MM.1S (cell line): ENCODE data around the gene MEST.

Experiments
- DNase-seq: peaks from one replicate; pipeline ENCODE4 v3.0.0-alpha.2; 2015
- H2AFZ ChIP-seq: fragments of 300-600 bp; sonication (generic); 2 replicates; pipeline ENCODE4 v1.6.0; 2016; ENCODE audit warnings: antibody characterized with exemption, low read length
- H3F3A ChIP-seq: fragments of 300-600 bp; sonication (generic); 2 replicates; pipeline ENCODE4 v1.6.1; 2016; ENCODE audit warnings: mild to moderate bottlenecking, antibody characterized with exemption, low read length, moderate library complexity, mixed read lengths; ENCODE audit not compliant: insufficient read depth
- H3K27ac ChIP-seq: fragments of 300-600 bp; sonication (generic); 2 replicates; pipeline ENCODE4 v1.5.1; 2016; ENCODE audit warnings: mild to moderate bottlenecking, low read length
- H3K27me3 ChIP-seq: fragments of 300-600 bp; sonication (generic); replicated peaks from 2 replicates; pipeline ENCODE4 v1.6.0; 2016; ENCODE audit warnings: low read length; ENCODE audit not compliant: insufficient read depth
- H3K36me3 ChIP-seq: fragments of 300-600 bp; sonication (generic); replicated peaks from 2 replicates; pipeline ENCODE4 v1.6.1; 2016; ENCODE audit warnings: mild to moderate bottlenecking, low read length, mixed read lengths; ENCODE audit not compliant: insufficient read depth
- H3K4me1 ChIP-seq: fragments of 300-600 bp; sonication (generic); 2 replicates; pipeline ENCODE4 v1.6.1; 2016; ENCODE audit warnings: low read length, mixed read lengths
- H3K4me2 ChIP-seq: fragments of 300-600 bp; sonication (generic); 2 replicates; pipeline ENCODE4 v1.6.0; 2016; ENCODE audit warnings: low read depth, low read length
- H3K4me3 ChIP-seq: fragments of 300-600 bp; sonication (generic); 2 replicates; pipeline ENCODE4 v1.5.1; 2016; ENCODE audit warnings: low read length, mixed read lengths
- H3K79me2 ChIP-seq: fragments of 300-600 bp; sonication (generic); 2 replicates; pipeline ENCODE4 v1.6.1; 2016; ENCODE audit warnings: mixed run types, low read length, mixed read lengths
- H3K9ac ChIP-seq: fragments of 300-600 bp; sonication (generic); 2 replicates; pipeline ENCODE4 v1.6.1; 2016; ENCODE audit warnings: low read length, mixed read lengths
- H3K9me2 ChIP-seq: fragments of 300-600 bp; sonication (generic); replicated peaks from 2 replicates; pipeline ENCODE4 v1.6.1; 2016; ENCODE audit warnings: mild to moderate bottlenecking, low read length, mixed read lengths; ENCODE audit not compliant: insufficient read depth
- H3K9me3 ChIP-seq: fragments of 300-600 bp; sonication (generic); replicated peaks from 2 replicates; pipeline ENCODE4 v1.6.1; 2016; ENCODE audit warnings: mild to moderate bottlenecking, low read length, mixed read lengths; ENCODE audit not compliant: insufficient read depth
- H4K20me1 ChIP-seq: fragments of 300-600 bp; sonication (generic); 2 replicates; pipeline ENCODE4 v1.6.1; 2016; ENCODE audit warnings: mild to moderate bottlenecking, low read length, moderate library complexity, mixed read lengths; ENCODE audit not compliant: insufficient read depth
- EZH2 ChIP-seq: fragments of 300-600 bp; sonication (generic); optimal IDR thresholded peaks from 2 replicates; pipeline ENCODE3; 2017; ENCODE audit warnings: low read depth, mild to moderate bottlenecking, antibody characterized with exemption, low read length, mixed read lengths
- EZH2phosphoT487 ChIP-seq: fragments of 300-600 bp; sonication (generic); IDR thresholded peaks from 2 replicates; pipeline ENCODE4 v1.6.1; 2018; ENCODE audit warnings: antibody characterized with exemption, low read length
- TF ChIP-seq, protein P1 (sequence below): fragments of 300-600 bp; sonication (generic); IDR thresholded peaks from 2 replicates; pipeline ENCODE4 v1.5.1; 2016; ENCODE audit warnings: antibody characterized with exemption, low read length, mixed read lengths

The MEST gene

GRCh38 chr7:130544356-130544755 lies 52.5 kb downstream of the MEST start:
- H3K4me2 ChIP-seq: no peak overlapping the region
- no peak overlapping the region for H3K27ac ChIP-seq
- H3K9ac ChIP-seq: no peak overlapping the region
- no peaks in the 10 kb centered on the region for H3F3A ChIP-seq
- H3K4me1 ChIP-seq: no peaks in the 10 kb centered on the region
- H3K79me2 ChIP-seq: no peaks in the 10 kb centered on the region
- no peak for DNase-seq
- H3K4me3 ChIP-seq: no peak overlapping the region
- H3K9me3 ChIP-seq: no peaks in the 10 kb centered on the region
- no peak overlapping the region for H2AFZ ChIP-seq
- TF ChIP-seq EZH2phosphoT487: no peak
- TF ChIP-seq, protein P1, sequence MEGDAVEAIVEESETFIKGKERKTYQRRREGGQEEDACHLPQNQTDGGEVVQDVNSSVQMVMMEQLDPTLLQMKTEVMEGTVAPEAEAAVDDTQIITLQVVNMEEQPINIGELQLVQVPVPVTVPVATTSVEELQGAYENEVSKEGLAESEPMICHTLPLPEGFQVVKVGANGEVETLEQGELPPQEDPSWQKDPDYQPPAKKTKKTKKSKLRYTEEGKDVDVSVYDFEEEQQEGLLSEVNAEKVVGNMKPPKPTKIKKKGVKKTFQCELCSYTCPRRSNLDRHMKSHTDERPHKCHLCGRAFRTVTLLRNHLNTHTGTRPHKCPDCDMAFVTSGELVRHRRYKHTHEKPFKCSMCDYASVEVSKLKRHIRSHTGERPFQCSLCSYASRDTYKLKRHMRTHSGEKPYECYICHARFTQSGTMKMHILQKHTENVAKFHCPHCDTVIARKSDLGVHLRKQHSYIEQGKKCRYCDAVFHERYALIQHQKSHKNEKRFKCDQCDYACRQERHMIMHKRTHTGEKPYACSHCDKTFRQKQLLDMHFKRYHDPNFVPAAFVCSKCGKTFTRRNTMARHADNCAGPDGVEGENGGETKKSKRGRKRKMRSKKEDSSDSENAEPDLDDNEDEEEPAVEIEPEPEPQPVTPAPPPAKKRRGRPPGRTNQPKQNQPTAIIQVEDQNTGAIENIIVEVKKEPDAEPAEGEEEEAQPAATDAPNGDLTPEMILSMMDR: no peak
- no peak for TF ChIP-seq EZH2
- 0 out of 2 replicates have a peak, but pooled peaks cover 4% of the 10 kb centered on the region for H3K9me2 ChIP-seq
- H3K36me3 ChIP-seq: no peaks in the 10 kb centered on the region
- no peaks in the 10 kb centered on the region for H4K20me1 ChIP-seq
- H3K27me3 ChIP-seq: no peaks in the 10 kb centered on the region

GRCh38 chr7:130553398-130554029 lies 61.6 kb downstream of the MEST start:
- Histone ChIP-seq H3K79me2 (no peaks in the 10 kb centered on the region), H3K9me2 (no peaks in the 10 kb centered on the region), H3K36me3 (no peaks in the 10 kb centered on the region), H3K27me3 (no peaks in the 10 kb centered on the region), H3K9me3 (no peaks in the 10 kb centered on the region), H3K4me3 (no peak overlapping the region), H3F3A (no peaks in the 10 kb centered on the region), H2AFZ (no peak overlapping the region), H3K27ac (no peak overlapping the region), H4K20me1 (no peaks in the 10 kb centered on the region), H3K4me2 (no peak overlapping the region), H3K4me1 (no peaks in the 10 kb centered on the region), H3K9ac (no peak overlapping the region)
- no peak for DNase-seq
- no peak for TF ChIP-seq EZH2phosphoT487
- TF ChIP-seq, protein P1: no peak
- TF ChIP-seq EZH2: no peak

DNA sequence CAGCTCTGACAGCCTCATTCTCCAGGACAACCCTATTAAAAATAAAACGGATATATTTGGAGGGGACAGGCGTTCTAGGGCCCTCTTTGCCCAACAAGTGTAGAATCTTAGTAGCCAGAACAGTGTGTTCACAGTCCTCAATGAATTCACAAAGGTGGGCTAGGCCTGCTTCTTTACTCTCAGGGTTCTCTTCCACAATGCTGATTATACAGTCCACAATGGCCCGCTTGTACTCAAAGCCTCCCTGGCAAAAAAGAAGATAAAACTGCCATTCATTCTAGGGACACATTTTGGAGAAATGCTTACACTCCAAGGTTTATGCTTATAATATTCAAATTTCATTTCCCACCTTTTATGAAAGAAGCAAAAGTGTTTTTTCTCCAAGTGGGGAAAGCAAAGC lies 62.6 kb downstream of the MEST start:
- TF ChIP-seq, protein P1: no peak
- TF ChIP-seq EZH2phosphoT487 (no peak), EZH2 (no peak)
- Histone ChIP-seq H3K4me1 (no peaks in the 10 kb centered on the region), H3K4me2 (no peak overlapping the region), H3K9me3 (no peaks in the 10 kb centered on the region), H3K79me2 (no peaks in the 10 kb centered on the region), H2AFZ (no peak overlapping the region), H4K20me1 (no peaks in the 10 kb centered on the region), H3K9ac (no peak overlapping the region), H3K36me3 (no peaks in the 10 kb centered on the region), H3K27me3 (no peaks in the 10 kb centered on the region), H3F3A (no peaks in the 10 kb centered on the region), H3K4me3 (no peak overlapping the region), H3K27ac (no peak overlapping the region), H3K9me2 (no peaks in the 10 kb centered on the region)
- DNase-seq: no peak
